GM18867 (cell line): Measurements from ENCODE around the gene ELL.

Source experiments
- ATAC-seq: cut with Tn5 transposase; IDR thresholded peaks from one replicate; pipeline ENCODE4 v1.9.1; 2021; ENCODE audit warnings: mild to moderate bottlenecking, moderate library complexity; ENCODE audit not compliant: unreplicated experiment

Gene ELL

GRCh38 chr19:18435842-18436670, 85.8 kb downstream of the ELL start:
- no peak for ATAC-seq

- no peak for ATAC-seq
Measured at GRCh38 chr19:18435178-18435841, 86.6 kb downstream of the ELL start.

GRCh38 chr19:18434411-18435175, 87.3 kb downstream of the ELL start:
- no peak for ATAC-seq

DNA sequence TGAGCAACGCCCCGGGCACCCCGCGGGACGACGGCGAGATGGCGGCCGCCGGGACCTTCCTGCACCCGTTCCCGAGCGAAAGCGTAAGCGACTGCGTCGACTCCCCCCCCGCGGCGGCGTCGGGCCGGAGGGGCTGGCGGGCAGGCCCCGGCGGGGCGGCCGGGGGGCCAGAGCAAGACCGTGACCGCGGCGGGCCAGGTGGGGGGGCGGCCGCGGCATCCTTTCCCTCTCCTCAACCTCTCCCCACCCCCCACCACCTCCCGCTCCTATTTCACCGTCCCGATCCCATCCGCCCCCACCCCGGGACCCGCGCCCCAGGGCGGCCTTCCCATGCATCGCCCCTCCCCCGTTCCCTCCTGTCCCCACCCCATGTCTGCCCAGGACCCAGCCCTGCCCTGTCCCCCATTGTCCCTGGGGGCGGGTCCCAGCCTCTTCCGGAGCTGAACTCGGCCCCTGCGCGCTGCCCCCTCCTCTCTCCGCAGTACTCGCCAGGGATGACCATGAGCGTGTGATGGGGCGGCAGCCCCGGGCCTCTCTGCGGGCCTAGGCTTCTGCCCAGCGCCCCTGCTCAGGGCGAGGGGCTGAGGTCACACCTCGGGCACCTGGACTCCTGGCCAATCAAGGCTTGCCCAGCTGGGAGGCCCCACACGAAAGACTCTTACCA, 88.0 kb downstream of the ELL start:
- ATAC-seq = no peak

DNA sequence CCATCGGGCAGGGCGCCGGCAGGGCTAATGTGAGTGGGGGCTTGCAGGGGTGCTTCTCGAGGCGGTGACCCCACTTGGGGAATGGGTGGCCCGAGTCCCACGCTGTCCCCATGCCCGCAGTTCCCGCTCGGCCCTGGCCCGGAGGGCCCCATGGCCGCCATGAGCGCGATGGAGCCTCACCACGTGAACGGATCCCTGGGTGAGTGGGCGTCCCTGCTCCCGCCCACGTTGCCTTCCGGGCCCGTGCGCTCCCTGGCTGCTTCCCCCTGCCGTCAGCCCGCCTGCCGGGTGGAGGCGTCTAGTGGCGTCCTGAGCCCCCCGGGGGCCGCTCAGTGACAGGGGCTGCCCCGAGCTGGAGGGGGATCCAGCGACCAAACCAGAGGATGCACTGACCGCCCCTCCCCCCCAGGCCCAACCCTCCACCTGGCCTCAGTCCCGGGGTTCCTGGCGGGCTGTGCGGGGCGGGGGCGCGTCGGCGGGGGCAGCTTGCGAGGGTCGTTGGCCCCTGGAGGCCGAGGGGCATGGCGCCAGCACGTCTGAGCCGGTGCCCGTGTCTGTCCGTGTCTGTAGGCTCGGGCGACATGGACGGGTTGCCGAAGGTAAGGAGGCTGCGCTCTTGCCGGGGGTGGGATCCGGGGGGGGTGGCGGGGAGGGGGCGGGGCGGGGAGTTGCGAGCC, 88.7 kb downstream of the ELL start:
- ATAC-seq = no peak

DNA sequence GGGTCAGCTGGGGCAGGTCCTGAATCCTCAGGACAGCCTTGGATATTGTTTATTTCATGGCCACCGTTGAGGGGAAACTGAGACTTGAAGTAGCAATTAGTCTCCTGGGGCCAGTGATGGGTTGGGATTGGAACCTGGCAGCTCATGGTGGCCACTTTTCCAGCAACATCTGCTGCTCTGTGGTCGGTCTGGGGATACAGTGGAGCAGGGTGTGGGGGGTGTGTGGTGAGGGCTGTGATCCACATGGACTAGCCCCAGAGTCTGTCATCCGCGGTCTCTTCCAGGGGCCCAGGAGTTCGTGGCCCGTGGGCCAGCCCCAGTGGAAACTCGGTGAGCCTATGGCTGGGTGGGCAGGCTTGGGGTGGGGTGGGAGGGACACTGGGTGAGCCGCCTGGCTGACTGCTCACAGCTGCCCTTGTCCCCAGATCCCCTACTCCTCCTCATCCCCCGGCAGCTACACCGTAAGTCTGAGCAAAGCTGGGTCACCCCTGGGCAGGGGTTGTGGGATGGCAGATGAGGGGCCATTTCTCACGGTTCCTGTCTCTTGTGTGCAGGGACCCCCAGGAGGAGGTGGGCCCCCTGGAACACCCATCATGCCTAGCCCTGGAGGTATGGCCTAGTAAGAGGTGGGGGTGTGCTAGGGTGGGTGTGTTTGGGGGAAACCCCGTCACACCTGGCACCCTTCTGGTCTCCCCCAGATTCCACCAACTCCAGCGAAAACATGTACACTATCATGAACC, 89.4 kb downstream of the ELL start:
- no peak for ATAC-seq

GRCh38 chr19:18431351-18432197, 90.3 kb downstream of the ELL start:
- ATAC-seq = no peak

DNA sequence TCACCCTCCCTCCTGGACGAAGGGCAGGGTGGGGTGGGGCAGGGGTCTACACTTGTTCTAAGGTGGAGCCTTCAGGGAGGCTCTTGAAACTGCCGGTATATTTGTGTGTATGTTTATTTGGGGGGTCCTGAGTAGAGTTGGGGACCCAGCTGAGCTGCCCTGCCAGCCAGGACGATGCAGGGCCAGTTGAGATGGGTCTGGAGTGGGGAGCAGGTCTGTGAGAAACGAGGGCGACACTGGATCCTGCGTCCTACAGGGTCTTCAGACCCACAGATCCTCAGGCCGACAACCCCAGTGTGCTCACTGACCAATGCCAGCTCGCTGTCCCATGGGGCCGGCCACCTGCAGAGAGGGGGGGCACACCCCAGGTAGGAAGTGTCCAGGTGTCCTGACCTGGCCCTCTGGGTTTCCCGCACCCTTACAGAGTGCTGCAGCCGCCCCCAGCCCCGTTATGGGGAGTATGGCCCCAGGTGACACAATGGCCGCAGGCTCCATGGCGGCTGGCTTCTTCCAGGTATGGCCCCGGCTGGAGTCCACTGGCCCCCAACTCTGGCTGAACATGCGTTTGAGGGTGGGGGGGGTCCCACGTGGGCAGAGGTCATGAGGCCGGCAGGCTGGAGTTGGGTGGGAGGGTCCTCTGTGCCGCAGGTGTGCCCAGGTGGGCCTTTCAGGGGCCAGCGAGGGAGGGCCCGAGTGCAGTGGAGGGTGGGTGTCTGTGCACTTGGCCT, 91.3 kb downstream of the ELL start:
- ATAC-seq = no peak

GRCh38 chr19:18429717-18430416, 92.0 kb downstream of the ELL start:
- ATAC-seq = no peak

DNA sequence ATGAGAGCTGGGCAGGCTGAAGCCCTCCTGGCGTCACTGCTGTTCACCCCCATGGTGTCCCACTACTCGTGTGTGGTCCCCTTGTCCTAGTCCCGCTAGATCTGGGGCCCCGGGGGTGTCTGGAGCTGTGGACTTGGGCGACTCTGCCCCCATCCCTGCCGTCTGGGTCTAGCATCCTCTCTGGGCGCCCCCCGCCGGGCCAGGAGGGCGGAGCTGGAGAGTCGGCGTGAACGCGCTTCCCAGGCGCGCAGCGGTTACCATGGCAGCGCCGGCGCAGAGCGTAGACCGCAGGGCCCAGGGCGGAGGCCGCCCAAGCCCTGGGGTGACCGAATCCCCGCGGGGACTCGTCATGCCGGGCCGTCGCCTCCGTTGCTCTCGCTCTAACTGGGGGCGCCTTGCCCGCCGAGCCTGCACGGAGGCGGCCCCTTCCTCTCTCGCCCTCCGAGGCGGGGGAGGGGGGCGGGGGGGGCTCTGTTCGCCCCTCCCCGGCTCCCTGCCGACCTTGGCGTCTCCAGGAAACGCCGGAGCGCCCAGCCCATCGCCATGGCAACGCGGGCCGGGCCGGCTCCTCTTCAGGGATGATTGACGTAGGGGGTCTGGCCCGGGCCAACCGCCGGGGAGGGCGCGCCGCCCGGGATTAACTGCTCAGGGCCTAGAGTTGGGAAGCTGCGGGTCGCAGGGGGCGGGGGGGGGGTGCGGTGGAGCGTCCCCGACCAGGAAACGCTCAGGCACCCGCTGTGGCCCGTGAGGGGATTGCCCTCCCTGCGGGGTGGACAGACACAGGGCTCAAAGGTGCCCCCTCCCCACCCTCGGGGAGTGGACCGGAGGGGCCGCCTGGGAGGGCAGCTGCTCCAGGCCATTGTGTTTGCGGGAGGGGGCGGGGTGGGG, 92.8 kb downstream of the ELL start:
- peak; percentile 60 for ATAC-seq

- no peak for ATAC-seq
Measured at GRCh38 chr19:18428173-18428786, 93.6 kb downstream of the ELL start.

GRCh38 chr19:18427743-18428113, 94.1 kb downstream of the ELL start:
- ATAC-seq = no peak

- ATAC-seq = no peak
Measured at GRCh38 chr19:18427080-18427742, 94.7 kb downstream of the ELL start.

GRCh38 chr19:18426416-18426767, 95.5 kb downstream of the ELL start:
- ATAC-seq = no peak

DNA sequence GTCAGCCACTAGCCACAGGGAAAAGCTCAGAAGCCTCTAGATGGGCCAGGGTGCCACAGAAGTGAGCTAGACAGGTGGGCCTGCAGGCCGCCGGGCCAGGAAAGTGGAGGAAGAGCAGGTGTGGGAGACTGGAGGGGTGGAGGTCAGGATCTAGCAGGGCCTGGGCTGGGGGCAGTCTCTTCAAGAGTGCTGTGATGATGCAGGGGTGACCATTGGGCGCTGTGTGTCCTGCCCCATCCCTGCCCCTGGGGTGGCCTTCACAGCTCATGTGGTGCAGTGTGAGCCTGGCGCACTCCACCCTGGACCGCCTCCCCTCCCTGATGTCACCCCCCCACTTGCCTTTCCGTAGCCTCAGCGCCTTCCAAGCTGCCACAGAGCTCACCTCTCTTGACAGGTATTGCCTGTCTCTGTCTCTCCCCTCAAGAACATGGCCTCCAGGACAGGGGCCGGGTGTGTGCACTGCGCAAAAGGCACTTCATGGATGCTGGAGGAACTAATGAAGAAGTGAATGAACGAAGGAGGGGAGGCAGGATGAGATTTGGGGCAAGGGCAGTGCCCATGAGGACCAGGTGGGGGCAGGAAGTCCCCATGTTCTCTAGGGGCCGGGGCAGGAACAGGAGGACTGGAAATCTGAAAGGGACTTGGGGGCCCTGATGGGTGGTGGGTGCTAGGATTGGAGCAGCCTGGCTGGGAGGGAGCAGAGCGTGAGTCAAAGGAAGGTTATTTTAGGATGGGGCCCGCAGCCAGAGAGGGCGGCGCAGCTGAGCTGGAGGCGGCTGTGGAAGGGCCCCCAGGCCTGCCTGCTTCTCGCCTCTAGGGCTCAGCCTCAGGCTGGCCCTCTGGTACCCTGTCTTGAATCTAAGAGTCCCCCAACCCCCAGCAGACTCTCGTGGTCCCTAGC, 96.1 kb downstream of the ELL start:
- no peak for ATAC-seq
